Fibroblast of villous mesenchyme (primary cell): ENCODE results near the gene MAPKAPK2. TPM values are rescaled to one million over a fixed set of nuclear protein-coding genes. Genes with fewer than 3 reads are reported as not detected.
A peak's percentile ranks its signal among the peaks of the same experiment; 100 is the strongest.

Source experiments
- DNase-seq: peaks from one replicate; pipeline ENCODE4 v3.0.0-alpha.2; 2010; ENCODE audit warnings: low read depth
- H3K4me3 ChIP-seq: 2 replicates; pipeline ENCODE4 v1.5.1; 2011; ENCODE audit warnings: low read depth, mild to moderate bottlenecking, low read length
- CTCF ChIP-seq: IDR thresholded peaks from 2 replicates; pipeline ENCODE4 v1.5.1; 2012; ENCODE audit warnings: low read depth, mild to moderate bottlenecking, low read length; ENCODE audit not compliant: insufficient read depth
- total RNA-seq: library from RNA; depleted of rRNA; stranded (reverse); fragments of >200 nt; gene quantifications from 2 replicates; pipeline ENCODE4 v1.2.3, GENCODE V29; 2012

MAPKAPK2 gene
- total RNA-seq, 1 donor = 45.3 TPM

DNA sequence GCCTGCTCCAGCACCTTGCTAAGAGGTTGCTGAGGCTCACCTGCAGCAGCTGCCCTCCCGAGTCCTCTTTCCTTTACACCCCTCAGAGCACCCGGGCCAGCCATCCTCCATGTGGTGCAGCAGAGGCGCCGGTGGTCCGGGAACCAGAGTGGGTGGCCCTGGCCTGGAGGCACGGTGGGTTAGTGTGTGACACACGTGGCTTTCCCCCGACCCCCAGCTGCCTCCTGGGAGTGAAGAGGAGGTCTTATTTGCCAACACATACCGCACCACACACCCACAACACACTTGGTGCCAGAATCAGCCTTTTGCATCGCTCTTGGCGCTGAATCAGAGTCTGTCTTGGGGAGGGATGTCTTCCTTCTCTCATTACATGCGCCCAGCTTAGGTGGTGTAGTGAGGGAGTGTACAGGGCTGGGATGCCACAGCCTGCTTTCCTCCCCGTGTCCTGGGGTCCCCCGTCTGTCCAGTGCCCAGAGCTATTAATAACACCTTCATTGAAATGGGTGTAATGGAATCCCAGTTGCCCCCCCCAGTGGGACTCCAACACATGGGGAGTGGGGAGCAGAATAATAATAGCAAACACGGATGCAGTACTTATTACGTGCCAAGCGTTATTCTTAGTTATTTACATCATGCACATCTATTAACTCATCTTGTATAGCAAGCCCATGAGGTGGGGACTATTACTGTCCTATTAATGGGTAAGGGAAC is 38.2 kb downstream of the MAPKAPK2 start:
- no peak for TF ChIP-seq CTCF
- no peak for DNase-seq

GRCh38 chr1:206723462-206723804 is 38.7 kb downstream of the MAPKAPK2 start:
- no peak for TF ChIP-seq CTCF
- no peak overlapping the region for H3K4me3 ChIP-seq
- DNase-seq = no peak

More for the DNA sequence above, 38.2 kb downstream of the MAPKAPK2 start:
- no peak overlapping the region for H3K4me3 ChIP-seq

GRCh38 chr1:206723805-206724472 is 39.2 kb downstream of the MAPKAPK2 start:
- TF ChIP-seq CTCF = no peak
- DNase-seq = peak; percentile 84
- H3K4me3 ChIP-seq = no peak overlapping the region

- TF ChIP-seq CTCF = peak; percentile 77
- peak; percentile 48 for DNase-seq
- no peak overlapping the region for H3K4me3 ChIP-seq
Observed at GRCh38 chr1:206725109-206725963, 40.6 kb downstream of the MAPKAPK2 start.

- no peak for TF ChIP-seq CTCF
- no peak overlapping the region for H3K4me3 ChIP-seq
- DNase-seq = no peak
Observed at GRCh38 chr1:206727981-206728696, 43.4 kb downstream of the MAPKAPK2 start.

- no peak overlapping the region for H3K4me3 ChIP-seq
- DNase-seq = no peak
- no peak for TF ChIP-seq CTCF
Observed at GRCh38 chr1:206728697-206728987, 43.9 kb downstream of the MAPKAPK2 start.
